Left hindlimb (tissue), 1 donor: Measurements from ENCODE around the gene EHMT1.

Source experiments
- DNase-seq: peaks from one replicate; pipeline ENCODE4 v3.0.0-alpha.2; 2018

EHMT1 gene

GRCh38 chr9:137674307-137674975 is 55.6 kb downstream of the EHMT1 start:
- DNase-seq, result no peak

DNA sequence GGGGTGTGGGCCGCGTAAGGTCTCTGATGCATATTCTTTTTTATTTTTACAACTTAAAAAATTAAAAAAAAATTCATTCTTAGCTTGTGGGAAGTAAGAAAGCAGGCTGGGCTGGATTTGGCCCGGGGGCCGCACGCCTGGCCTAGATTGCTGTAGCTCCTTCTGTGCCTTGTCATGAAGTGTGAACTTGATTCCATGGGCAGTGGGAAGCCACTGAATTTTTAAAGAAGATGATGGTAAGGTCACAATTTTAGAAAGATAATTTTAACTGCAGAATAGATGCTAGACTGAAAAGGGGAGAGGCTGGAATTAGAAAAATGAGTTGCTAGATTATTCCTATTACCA is 56.1 kb downstream of the EHMT1 start:
- no peak for DNase-seq

GRCh38 chr9:137676998-137677397 is 58.2 kb downstream of the EHMT1 start:
- no peak for DNase-seq

- no peak for DNase-seq
Observed at GRCh38 chr9:137678202-137678601, 59.4 kb downstream of the EHMT1 start.

DNA sequence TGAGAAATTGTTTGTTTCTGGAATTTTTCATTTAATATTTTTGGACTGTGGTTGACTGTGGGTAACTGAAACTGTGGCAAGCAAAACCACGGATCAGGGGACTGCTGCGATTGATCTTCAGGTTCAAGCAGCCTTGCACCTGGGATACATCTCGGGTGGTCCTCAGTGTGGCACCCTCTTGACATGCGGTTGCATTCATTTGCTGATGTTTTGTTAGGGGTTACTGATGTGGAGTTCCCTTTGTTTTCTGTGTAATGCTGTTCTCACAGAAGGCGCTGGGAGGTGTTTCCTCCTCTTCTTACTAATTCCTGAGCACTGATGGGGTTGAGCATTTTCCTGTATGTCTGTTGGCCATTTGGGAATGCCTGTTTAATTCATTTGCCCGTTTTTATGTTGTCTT is 60.4 kb downstream of the EHMT1 start:
- DNase-seq, result no peak

GRCh38 chr9:137679695-137680305 is 61.0 kb downstream of the EHMT1 start:
- DNase-seq, result no peak

GRCh38 chr9:137680444-137681358 is 61.9 kb downstream of the EHMT1 start:
- no peak for DNase-seq

- DNase-seq, result no peak
Observed at GRCh38 chr9:137682428-137683105, 63.8 kb downstream of the EHMT1 start.

DNA sequence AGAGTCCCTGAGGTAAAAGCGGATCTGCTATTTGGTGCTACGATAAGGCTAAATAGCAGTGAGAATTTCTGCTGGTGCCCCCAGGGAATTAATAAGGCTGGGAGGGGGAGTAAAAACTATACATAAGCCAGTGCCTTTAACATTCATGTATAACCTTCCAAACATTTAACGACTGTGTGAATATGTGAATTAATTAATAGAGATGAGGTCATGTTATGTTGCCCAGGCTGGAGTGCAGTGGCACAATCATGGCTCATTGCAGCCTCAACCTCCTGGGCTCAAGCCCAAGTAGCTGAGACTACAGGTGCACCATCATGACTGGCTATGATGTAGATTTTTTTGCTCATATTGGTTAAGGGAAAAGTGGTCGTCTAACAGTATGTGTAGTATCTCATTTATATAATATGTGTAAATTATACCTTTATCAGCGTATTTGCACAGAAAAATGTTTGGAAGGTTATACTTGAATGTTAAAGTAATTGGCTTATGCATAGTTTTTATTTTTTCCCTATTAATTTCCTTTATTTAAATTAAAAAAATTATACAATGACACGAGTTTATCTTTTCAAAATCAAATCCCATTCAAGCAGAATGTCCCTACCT is 64.6 kb downstream of the EHMT1 start:
- DNase-seq, result no peak

- DNase-seq, result no peak
Observed at GRCh38 chr9:137685035-137685740, 66.4 kb downstream of the EHMT1 start.

- no peak for DNase-seq
Observed at GRCh38 chr9:137685741-137686420, 67.1 kb downstream of the EHMT1 start.

- no peak for DNase-seq
Observed at GRCh38 chr9:137688261-137688660, 69.5 kb downstream of the EHMT1 start.

- DNase-seq, result no peak
Observed at GRCh38 chr9:137688725-137689124, 69.9 kb downstream of the EHMT1 start.

GRCh38 chr9:137689745-137690529 is 71.1 kb downstream of the EHMT1 start:
- no peak for DNase-seq

GRCh38 chr9:137690930-137691645 is 72.3 kb downstream of the EHMT1 start:
- no peak for DNase-seq

- DNase-seq, result no peak
Observed at GRCh38 chr9:137691646-137692351, 73.0 kb downstream of the EHMT1 start.

DNA sequence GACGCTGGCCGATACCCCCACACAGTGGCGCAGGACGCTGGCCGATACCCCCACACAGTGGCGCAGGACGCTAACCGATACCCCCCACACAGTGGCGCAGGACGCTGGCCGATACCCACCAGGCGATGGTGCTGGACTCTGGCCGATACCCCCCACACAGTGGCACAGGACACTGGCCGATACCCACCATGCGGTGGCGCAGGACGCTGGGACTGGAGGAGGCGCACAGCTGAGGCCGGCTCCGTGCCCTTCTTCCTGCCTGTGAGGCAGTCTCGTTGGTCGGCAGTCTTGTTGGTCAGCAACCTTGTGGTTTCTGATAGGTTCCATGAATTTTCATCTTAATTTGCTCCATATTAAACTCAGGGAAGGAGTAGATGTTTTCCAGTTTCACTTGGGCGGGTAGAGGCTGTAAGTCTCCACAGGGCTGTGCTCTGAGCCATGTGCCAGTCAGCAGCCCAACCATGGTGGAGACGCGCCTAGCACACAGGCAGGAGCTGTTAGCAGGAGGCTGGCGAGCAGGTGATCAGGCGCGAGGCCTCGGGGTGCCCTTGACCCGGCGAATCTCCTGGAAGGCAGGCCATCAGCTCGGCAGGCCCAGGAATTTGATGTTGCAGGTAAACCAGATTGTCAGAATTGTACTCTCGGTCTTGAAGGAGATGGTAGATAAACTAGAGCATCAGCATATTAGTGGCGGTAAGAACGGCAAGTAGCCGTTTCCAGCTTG is 75.6 kb downstream of the EHMT1 start:
- no peak for DNase-seq
